Liver (tissue), 9 donors: Measurements from ENCODE around the gene PCYOX1L. TPM values are rescaled to one million over a fixed set of nuclear protein-coding genes. Genes with fewer than 3 reads are reported as not detected.

Source experiments
- DNase-seq: peaks from one replicate; pipeline ENCODE4 v3.0.0-alpha.2; 2017; ENCODE audit warnings: low spot score
- H3K27ac ChIP-seq, 2 donors: one replicate each; pipeline ENCODE4 v1.7.0; 2013; ENCODE audit warnings: inconsistent platforms in 2 of 2, low read length in 2 of 2, control low read depth in 1 of 2, low read depth in 1 of 2, mild to moderate bottlenecking in 1 of 2
- H3K27me3 ChIP-seq, 4 donors: one replicate each; pipeline versions ENCODE4 v1.6.1 to v1.7.0; 2013; ENCODE audit warnings: low read length in 3 of 4, inconsistent platforms in 1 of 4, mild to moderate bottlenecking in 1 of 4, moderate library complexity in 1 of 4; ENCODE audit not compliant: control insufficient read depth in 4 of 4, insufficient read depth in 4 of 4
- H3K36me3 ChIP-seq, 4 donors: one replicate each; pipeline versions ENCODE4 v1.6.1 to v1.7.0; 2013; ENCODE audit warnings: low read length in 3 of 4, mild to moderate bottlenecking in 3 of 4, low read depth in 1 of 4, moderate library complexity in 1 of 4; ENCODE audit not compliant: control insufficient read depth in 4 of 4, insufficient read depth in 3 of 4
- H3K4me1 ChIP-seq, 4 donors: one replicate each; pipeline versions ENCODE4 v1.6.1 to v1.7.0; 2013; ENCODE audit warnings: low read length in 3 of 4, mild to moderate bottlenecking in 3 of 4, moderate library complexity in 1 of 4; ENCODE audit not compliant: control insufficient read depth in 4 of 4, insufficient read depth in 4 of 4
- H3K4me3 ChIP-seq, 3 donors: one replicate each; pipeline versions ENCODE4 v1.6.1 to v1.7.0; 2013; ENCODE audit warnings: low read length in 3 of 3, control low read depth in 1 of 3, low read depth in 1 of 3, mild to moderate bottlenecking in 1 of 3
- H3K9ac ChIP-seq, 2 donors: one replicate each; pipeline ENCODE4 v1.7.0; 2013; ENCODE audit warnings: low read length in 2 of 2, mild to moderate bottlenecking in 2 of 2, moderate library complexity in 2 of 2, control low read depth in 1 of 2, low read depth in 1 of 2
- H3K9me3 ChIP-seq, 4 donors: one replicate each; pipeline versions ENCODE4 v1.6.1 to v1.7.0; 2013; ENCODE audit warnings: low read length in 3 of 4; ENCODE audit not compliant: control insufficient read depth in 4 of 4
- ATF3 ChIP-seq: IDR thresholded peaks from 2 replicates; pipeline ENCODE4 v1.6.1; 2016; ENCODE audit warnings: antibody characterized with exemption
- CTCF ChIP-seq: fragments of 150-350 bp; IDR thresholded peaks from 2 replicates; pipeline ENCODE4 v1.5.1; 2017; ENCODE audit warnings: improper control_type of control experiment, low read depth, low read length; ENCODE audit not compliant: missing input control
- EGR1 ChIP-seq, 2 donors: IDR thresholded peaks; 2 replicates each; pipeline ENCODE4 v1.6.1; 2016 to 2018; ENCODE audit warnings: antibody characterized with exemption in 2 of 2, low read depth in 2 of 2
- FOXA1 ChIP-seq: IDR thresholded peaks from 2 replicates; pipeline ENCODE4 v1.6.1; 2016; ENCODE audit warnings: antibody characterized with exemption
- FOXA2 ChIP-seq: IDR thresholded peaks from 2 replicates; pipeline ENCODE4 v1.6.1; 2016; ENCODE audit warnings: antibody characterized with exemption
- GABPA ChIP-seq, 2 donors: IDR thresholded peaks in 1 of 2; conservative IDR thresholded peaks in 1 of 2; 2 replicates each; pipeline ENCODE4 v1.6.1; 2016; ENCODE audit warnings: antibody characterized with exemption in 2 of 2, mild to moderate bottlenecking in 1 of 2, moderate library complexity in 1 of 2
- HNF4A ChIP-seq, 2 donors: conservative IDR thresholded peaks; 2 replicates each; pipeline ENCODE4 v1.6.1; 2016; ENCODE audit warnings: antibody characterized with exemption in 2 of 2, mild to moderate bottlenecking in 2 of 2
- HNF4G ChIP-seq: IDR thresholded peaks from 2 replicates; pipeline ENCODE4 v1.6.1; 2016; ENCODE audit warnings: antibody characterized with exemption
- JUND ChIP-seq, 2 donors: IDR thresholded peaks; 2 replicates each; pipeline ENCODE4 v1.6.1; 2016; ENCODE audit warnings: antibody characterized with exemption in 2 of 2
- MAX ChIP-seq: IDR thresholded peaks from 2 replicates; pipeline ENCODE4 v1.6.1; 2016; ENCODE audit warnings: antibody characterized with exemption
- NR2F2 ChIP-seq: IDR thresholded peaks from 2 replicates; pipeline ENCODE4 v1.6.1; 2016; ENCODE audit warnings: antibody characterized with exemption
- RAD21 ChIP-seq, 2 donors: IDR thresholded peaks; 2 replicates each; pipeline ENCODE4 v1.6.1; 2016; ENCODE audit warnings: antibody characterized with exemption in 2 of 2, mild to moderate bottlenecking in 2 of 2
- REST ChIP-seq: IDR thresholded peaks from 2 replicates; pipeline ENCODE4 v1.6.1; 2016; ENCODE audit warnings: antibody characterized with exemption, mild to moderate bottlenecking
- RXRA ChIP-seq, 2 donors: IDR thresholded peaks; 2 replicates each; pipeline ENCODE4 v1.6.1; 2017 to 2018; ENCODE audit warnings: antibody characterized with exemption in 2 of 2, mild to moderate bottlenecking in 1 of 2
- SP1 ChIP-seq: IDR thresholded peaks from 2 replicates; pipeline ENCODE4 v1.6.1; 2018; ENCODE audit warnings: antibody characterized with exemption, mild to moderate bottlenecking
- TAF1 ChIP-seq: conservative IDR thresholded peaks from 2 replicates; pipeline ENCODE4 v1.6.1; 2016; ENCODE audit warnings: antibody characterized with exemption, mild to moderate bottlenecking
- YY1 ChIP-seq: IDR thresholded peaks from 2 replicates; pipeline ENCODE4 v1.6.1; 2016; ENCODE audit warnings: antibody characterized with exemption, mild to moderate bottlenecking
- ZBTB33 ChIP-seq: IDR thresholded peaks from 2 replicates; pipeline ENCODE4 v1.6.1; 2016; ENCODE audit warnings: antibody characterized with exemption
- WGBS: extraction: QIAGEN DNeasy Blood & Tissue Kit; methylation state at CpG from one replicate; pipeline ENCODE4 v1.1.7; 2013; 5-methylcytosine and 5-hydroxymethylcytosine counted together
- polyA plus RNA-seq, 2 donors: library from polyadenylated mRNA; stranded (reverse) in 1 of 2; unstranded in 1 of 2; fragments of 200-250 nt in 1 of 2; fragments of >200 nt in 1 of 2; fragmentation: Nextera tagmentation in 1 of 2; extraction: Ambion mirVana in 1 of 2; gene quantifications; one replicate each; pipeline versions ENCODE4 v1.2.1 to v1.2.3, GENCODE V29; 2013 to 2015
- total RNA-seq, 2 donors: library from RNA; depleted of rRNA; stranded (reverse); fragments of >200 nt; gene quantifications; one replicate each; pipeline ENCODE4 v1.2.3, GENCODE V29; 2014
- donor health status: healthy.
- donor health status: healthy.
- donor health status: healthy.
- donor health status: healthy.
- donor health status: healthy.

Gene PCYOX1L
- total and polyA plus RNA-seq, 4 donors: 0.47 to 4.4 (median 1.1) TPM

- Histone ChIP-seq H3K9me3 (no peaks in the 10 kb centered on the region), H3K4me1 (peaks cover 0 to under 1% (median 0%) of the 10 kb centered on the region in 4 donors), H3K27me3 (no peaks in the 10 kb centered on the region), H3K27ac (peak overlapping the region in 1 of 2 donors; percentile 26), H3K4me3 (no peak overlapping the region), H3K36me3 (no peaks in the 10 kb centered on the region), H3K9ac (no peak overlapping the region)
- 80% methylated on average over 9 of the region's 9 CpGs for WGBS
- TF ChIP-seq NR2F2: peak; percentile 78
- TF ChIP-seq FOXA1: no peak
- TF ChIP-seq SP1: no peak
- no peak for TF ChIP-seq HNF4A (conservative IDR thresholded peaks at IDR 0.05)
- no peak for TF ChIP-seq ATF3
- TF ChIP-seq RXRA (IDR thresholded peaks at IDR 0.05): peak in 1 of 2 donors; percentile 43
- TF ChIP-seq HNF4G: no peak
- TF ChIP-seq YY1: no peak
- DNase-seq: no peak
Measured at GRCh38 chr5:149387081-149387631, 29.3 kb downstream of the PCYOX1L start.

- Histone ChIP-seq H3K27ac (peak overlapping the region in 1 of 2 donors; percentile 26), H3K36me3 (no peaks in the 10 kb centered on the region), H3K4me1 (no peaks in the 10 kb centered on the region), H3K4me3 (no peak overlapping the region), H3K9me3 (no peaks in the 10 kb centered on the region), H3K27me3 (no peaks in the 10 kb centered on the region), H3K9ac (no peak overlapping the region)
- 78% methylated on average over 1 of the region's 1 CpG for WGBS
- no peak for DNase-seq
- no peak for TF ChIP-seq EGR1 (IDR thresholded peaks at IDR 0.05; ENCODE audit: low read depth in 2 of 2)
- no peak for TF ChIP-seq ATF3
- no peak for TF ChIP-seq SP1
- TF ChIP-seq FOXA1: no peak
- no peak for TF ChIP-seq FOXA2
- TF ChIP-seq YY1: peak; percentile 21
- TF ChIP-seq HNF4G: no peak
- no peak for TF ChIP-seq MAX
- TF ChIP-seq HNF4A (conservative IDR thresholded peaks at IDR 0.05): no peak
- TF ChIP-seq CTCF: no peak
- TF ChIP-seq NR2F2: peak; percentile 80
- TF ChIP-seq RAD21 (IDR thresholded peaks at IDR 0.05): peak in 1 of 2 donors; percentile 1
- TF ChIP-seq REST: no peak
- peak in 1 of 2 donors; percentile 15 for TF ChIP-seq JUND (IDR thresholded peaks at IDR 0.05)
- no peak for TF ChIP-seq ZBTB33
- peak in 1 of 2 donors; percentile 22 for TF ChIP-seq RXRA (IDR thresholded peaks at IDR 0.05)
- TF ChIP-seq TAF1: no peak
- no peak for TF ChIP-seq GABPA (IDR thresholded peaks at IDR 0.05 in 1 of 2, conservative IDR thresholded peaks at IDR 0.05 in 1 of 2)
Measured at GRCh38 chr5:149387982-149388381, 30.1 kb downstream of the PCYOX1L start.
